GM12865 (cell line): Measurements from ENCODE around the gene DNAH7.
"Not testable (repeated sequence)": the region's sequence is repeated elsewhere in the genome, so short reads cannot be mapped to it uniquely, and the experiment has no call there.

Source experiments
- DNase-seq: peaks from one replicate; pipeline ENCODE4 v3.0.0; 2010; ENCODE audit warnings: low read depth
- H3K4me3 ChIP-seq: 2 replicates; pipeline ENCODE4 v1.5.1; 2011; ENCODE audit warnings: mild to moderate bottlenecking, low read depth, low read length, control low read depth
- CTCF ChIP-seq: IDR thresholded peaks from 2 replicates; pipeline ENCODE4 v1.5.1; 2011; ENCODE audit warnings: low read length, control low read depth, low read depth, inconsistent platforms; ENCODE audit not compliant: insufficient read depth; ENCODE audit errors: missing control alignments

The DNAH7 gene

DNA sequence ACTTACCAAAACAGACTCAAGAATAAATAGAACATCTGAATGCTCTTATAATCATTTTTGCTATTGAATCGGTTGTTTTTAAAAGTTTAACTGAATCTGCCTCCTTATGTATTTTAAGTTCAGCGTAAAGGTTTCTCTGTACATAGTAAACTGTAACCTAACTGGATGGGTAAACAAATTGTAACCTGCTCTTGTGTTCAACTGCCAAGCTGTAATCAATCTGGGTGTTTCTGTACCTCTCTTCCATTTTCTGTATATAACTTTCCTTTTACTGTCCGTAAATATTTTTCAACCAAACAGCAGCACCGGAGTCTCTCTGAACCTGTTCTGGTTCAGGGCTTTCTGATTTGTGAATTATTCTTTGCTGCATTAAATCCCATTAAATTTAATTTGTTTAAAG, 27.6 kb upstream of the DNAH7 start:
- no peak for TF ChIP-seq CTCF
- no peak overlapping the region for H3K4me3 ChIP-seq
- no peak for DNase-seq

DNA sequence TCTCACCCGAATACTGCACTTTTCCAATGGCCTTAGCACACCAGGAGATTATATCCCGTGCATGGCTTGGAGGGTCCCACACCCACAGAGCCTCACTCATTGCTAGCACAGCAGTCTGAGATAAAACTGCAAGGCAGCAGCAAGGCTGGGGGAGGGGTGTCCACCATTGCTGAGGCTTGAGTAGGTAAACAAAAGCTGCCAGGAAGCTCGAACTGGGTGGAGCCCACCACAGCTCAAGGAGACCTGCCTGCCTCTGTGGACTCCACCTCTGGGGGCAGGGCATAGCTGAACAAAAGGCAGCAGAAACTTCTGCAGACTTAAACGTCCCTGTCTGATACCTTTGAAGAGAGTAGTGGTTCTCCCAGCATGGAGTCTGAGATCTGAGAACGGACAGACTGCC, 20.8 kb upstream of the DNAH7 start:
- DNase-seq, H3K4me3 ChIP-seq: not testable (repeated sequence)

DNA sequence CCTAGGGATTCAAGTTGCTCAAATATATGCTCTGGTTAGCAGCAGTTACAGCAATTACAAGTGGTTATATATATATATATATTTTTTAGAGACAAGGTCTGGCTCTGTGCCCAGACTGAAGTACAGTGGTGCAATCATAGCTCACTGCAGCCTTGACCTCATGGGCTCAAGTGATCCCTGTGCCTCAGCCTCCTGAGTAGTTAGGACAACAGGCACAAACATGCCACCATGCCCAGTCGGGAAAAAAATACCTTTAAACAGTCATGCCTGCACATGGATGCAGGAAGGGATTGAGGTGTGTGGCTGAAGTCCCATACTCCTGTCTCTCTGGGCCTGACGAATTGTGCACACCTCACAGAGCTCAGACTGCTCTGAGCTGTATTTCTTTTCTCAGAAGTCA, 19.6 kb upstream of the DNAH7 start:
- H3K4me3 ChIP-seq = no peak overlapping the region
- DNase-seq = no peak
- no peak for TF ChIP-seq CTCF

- H3K4me3 ChIP-seq = no peak overlapping the region
- DNase-seq = peak; percentile 26
- TF ChIP-seq CTCF = no peak
These were observed 18.1 kb upstream of the DNAH7 start for GRCh38 chr2:196086517-196087368.

DNA sequence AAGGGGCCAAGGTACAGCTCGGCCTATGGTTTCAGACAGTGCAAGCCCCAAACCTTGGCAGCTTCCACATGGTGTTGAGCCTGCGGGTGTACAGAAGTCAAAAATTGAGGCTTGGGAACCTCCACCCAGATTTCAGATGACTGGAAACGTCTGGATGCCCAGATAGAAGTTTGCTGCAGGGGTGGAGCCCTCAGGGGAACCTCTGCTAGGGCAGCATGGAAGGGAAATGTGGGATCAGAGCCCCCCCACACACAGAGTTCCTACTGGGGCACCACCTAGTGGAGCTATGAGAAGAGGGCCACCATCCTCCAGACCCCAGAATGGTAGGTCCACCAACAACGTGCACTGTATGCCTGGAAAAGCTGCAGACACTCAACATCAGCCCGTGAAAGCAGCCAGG, 15.0 kb upstream of the DNAH7 start:
- no peak overlapping the region for H3K4me3 ChIP-seq
- DNase-seq = no peak
- no peak for TF ChIP-seq CTCF

DNA sequence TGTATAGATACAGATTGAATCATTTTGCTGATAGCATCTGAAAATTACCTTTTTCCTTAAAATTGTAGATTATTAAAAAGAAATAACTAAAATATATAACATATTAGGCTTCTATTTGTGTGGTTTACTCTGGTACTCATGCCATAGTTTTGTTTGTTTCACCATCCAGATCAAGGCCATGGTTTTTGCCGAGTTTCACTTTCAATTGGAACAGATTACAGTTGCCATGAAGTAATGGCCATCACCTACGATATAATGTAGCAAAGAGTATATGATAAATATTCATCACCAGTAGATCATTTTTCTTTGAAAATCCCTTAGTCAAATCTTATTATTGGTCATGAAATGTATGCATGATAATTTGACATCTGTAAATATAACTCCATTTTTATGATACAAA, 11.9 kb upstream of the DNAH7 start:
- TF ChIP-seq CTCF = no peak

DNA sequence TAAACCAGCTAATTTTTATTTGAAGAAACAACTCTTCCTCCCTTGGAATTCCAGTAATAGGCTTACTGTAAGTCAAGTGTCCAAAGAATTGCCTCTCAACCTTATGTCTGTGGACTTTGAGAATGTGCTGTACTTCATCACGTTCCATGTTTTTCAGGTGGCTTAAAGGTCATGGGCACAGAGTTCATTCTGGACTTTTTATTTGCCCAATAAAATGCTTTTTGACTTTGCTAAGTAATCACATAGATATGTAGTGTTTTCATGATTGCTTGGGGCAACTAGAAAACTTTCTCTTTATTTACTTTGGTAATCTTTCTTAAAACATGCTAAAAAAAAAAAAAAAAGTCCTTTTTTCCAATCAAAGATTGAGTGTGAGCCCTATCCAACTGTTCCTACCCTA, 10.4 kb upstream of the DNAH7 start:
- no peak for DNase-seq
- no peak for TF ChIP-seq CTCF
- H3K4me3 ChIP-seq = no peak overlapping the region

More for the DNA sequence above, 11.9 kb upstream of the DNAH7 start:
- H3K4me3 ChIP-seq = no peak overlapping the region
- DNase-seq = no peak
